ENCODE results near the gene PUDP. TPM values are rescaled to one million over a fixed set of nuclear protein-coding genes. Genes with fewer than 3 reads are reported as not detected.

The PUDP gene
- total RNA-seq, 1 experiment from 2014 or later: 20.3 TPM

- no peaks in the 10 kb centered on the region for H3K27me3 ChIP-seq (ENCODE audit: insufficient read depth, low read length)
- H2AFZ ChIP-seq (ENCODE audit: low read depth, low read length, poor library complexity, severe bottlenecking): no peak overlapping the region
- POLR2A ChIA-PET: no interaction called here
- no peaks in the 10 kb centered on the region for H3K4me1 ChIP-seq (ENCODE audit: control insufficient read depth in 1 of 2, insufficient read depth in 2 of 2, low read length in 2 of 2)
- CTCF ChIA-PET: no interaction called here
- no TSS peak for BruUV-seq (replicated peaks)
- no peak overlapping the region for H3K4me3 ChIP-seq (replicated peaks in 1 of 2; ENCODE audit: low read depth in 1 of 2, low read length in 2 of 2)
- H3K36me3 ChIP-seq (ENCODE audit: control insufficient read depth in 1 of 2, insufficient read depth in 2 of 2, low read length in 2 of 2): no peaks in the 10 kb centered on the region
- ATAC-seq (no peak), DNase-seq (ENCODE audit: low read depth, low spot score) (no peak)
- RAD21 ChIA-PET (ENCODE audit: low non-redundant PET in 1 of 2, low total read pairs in 2 of 2, uncharacterized antibody in 2 of 2, unreplicated experiment in 2 of 2): no interaction called here
- H3K9ac ChIP-seq (ENCODE audit: low read length): no peak overlapping the region
- H3K79me2 ChIP-seq (ENCODE audit: insufficient read depth, low read length): no peaks in the 10 kb centered on the region
- no peaks in the 10 kb centered on the region for H3K9me3 ChIP-seq (ENCODE audit: control insufficient read depth in 1 of 2, insufficient read depth in 1 of 2, low read depth in 1 of 2, low read length in 2 of 2)
- no peaks in the 10 kb centered on the region for H4K20me1 ChIP-seq (ENCODE audit: insufficient read depth)
- intact Hi-C loops (cut with micrococcal nuclease): no loop called here
- H3K9me2 ChIP-seq (ENCODE audit: insufficient read depth): no peaks in the 10 kb centered on the region
- TF ChIP-seq REST (IDR thresholded peaks at IDR 0.05; ENCODE audit: low read depth) (no peak), ELF1 (IDR thresholded peaks at IDR 0.05; ENCODE audit: borderline replicate concordance, low read depth) (no peak), SRF (IDR thresholded peaks at IDR 0.05; ENCODE audit: low read depth) (no peak), EZH2phosphoT487 (IDR thresholded peaks at IDR 0.05; ENCODE audit: borderline replicate concordance) (no peak)
- no peak overlapping the region for H3K4me2 ChIP-seq (ENCODE audit: low read length)
- no peak overlapping the region for H3K27ac ChIP-seq (ENCODE audit: low read depth, low read length)
Observed at GRCh38 chrX:7076245-7076661, 71.7 kb downstream of the PUDP start.

- RAD21 ChIA-PET (ENCODE audit: low non-redundant PET in 1 of 2, low total read pairs in 2 of 2, uncharacterized antibody in 2 of 2, unreplicated experiment in 2 of 2): no interaction called here
- Histone ChIP-seq H3K4me2 (ENCODE audit: low read length) (no peak overlapping the region), H2AFZ (ENCODE audit: low read depth, low read length, poor library complexity, severe bottlenecking) (no peak overlapping the region), H3K9ac (ENCODE audit: low read length) (no peak overlapping the region), H3K27me3 (ENCODE audit: insufficient read depth, low read length) (no peaks in the 10 kb centered on the region), H3K4me3 (replicated peaks in 1 of 2; ENCODE audit: low read depth in 1 of 2, low read length in 2 of 2) (no peak overlapping the region), H3K27ac (ENCODE audit: low read depth, low read length) (no peak overlapping the region), H3K9me2 (ENCODE audit: insufficient read depth) (no peaks in the 10 kb centered on the region), H4K20me1 (ENCODE audit: insufficient read depth) (no peaks in the 10 kb centered on the region), H3K9me3 (ENCODE audit: control insufficient read depth in 1 of 2, insufficient read depth in 1 of 2, low read depth in 1 of 2, low read length in 2 of 2) (no peaks in the 10 kb centered on the region), H3K4me1 (ENCODE audit: control insufficient read depth in 1 of 2, insufficient read depth in 2 of 2, low read length in 2 of 2) (no peaks in the 10 kb centered on the region), H3K36me3 (ENCODE audit: control insufficient read depth in 1 of 2, insufficient read depth in 2 of 2, low read length in 2 of 2) (no peaks in the 10 kb centered on the region), H3K79me2 (ENCODE audit: insufficient read depth, low read length) (no peaks in the 10 kb centered on the region)
- ATAC-seq: no peak
- CTCF ChIA-PET: no interaction called here
- BruUV-seq (replicated peaks): no TSS peak
- POLR2A ChIA-PET: no interaction called here
- DNase-seq (ENCODE audit: low read depth, low spot score): no peak
- intact Hi-C loops (cut with micrococcal nuclease): no loop called here
- TF ChIP-seq FOSL1 (IDR thresholded peaks at IDR 0.05; ENCODE audit: low read depth): no peak
- TF ChIP-seq CBX3 (IDR thresholded peaks at IDR 0.05; ENCODE audit: low read depth): no peak
- no peak for TF ChIP-seq EGR1 (IDR thresholded peaks at IDR 0.05; ENCODE audit: low read depth)
- no peak for TF ChIP-seq CEBPB (IDR thresholded peaks at IDR 0.05; ENCODE audit: low read depth)
- no peak for TF ChIP-seq ZNF274 (IDR thresholded peaks at IDR 0.05; ENCODE audit: low read depth, low read length)
- no peak for TF ChIP-seq REST (IDR thresholded peaks at IDR 0.05; ENCODE audit: low read depth)
- TF ChIP-seq YY1 (IDR thresholded peaks at IDR 0.05; ENCODE audit: extremely low read depth, insufficient replicate concordance, low read depth, low read length): no peak
- no peak for TF ChIP-seq SP1 (IDR thresholded peaks at IDR 0.05; ENCODE audit: low read depth)
- TF ChIP-seq ZFX (IDR thresholded peaks at IDR 0.05): no peak
- no peak for TF ChIP-seq EZH2phosphoT487 (IDR thresholded peaks at IDR 0.05; ENCODE audit: borderline replicate concordance)
Observed at GRCh38 chrX:7074908-7075204, 73.1 kb downstream of the PUDP start.

Measured in HCT116 (cell line).